CD4-positive, alpha-beta T cell treated with Interleukin-4 for 4 hours (primary cell): Measurements from ENCODE around the gene CREM.
A peak's percentile ranks its signal among the peaks of the same experiment; 100 is the strongest.

Source experiments
- DNase-seq: peaks from one replicate; pipeline ENCODE4 v3.0.0-alpha.2; 2020

The CREM gene

GRCh38 chr10:35136263-35136815 lies 9.7 kb downstream of the CREM start:
- no peak for DNase-seq

DNA sequence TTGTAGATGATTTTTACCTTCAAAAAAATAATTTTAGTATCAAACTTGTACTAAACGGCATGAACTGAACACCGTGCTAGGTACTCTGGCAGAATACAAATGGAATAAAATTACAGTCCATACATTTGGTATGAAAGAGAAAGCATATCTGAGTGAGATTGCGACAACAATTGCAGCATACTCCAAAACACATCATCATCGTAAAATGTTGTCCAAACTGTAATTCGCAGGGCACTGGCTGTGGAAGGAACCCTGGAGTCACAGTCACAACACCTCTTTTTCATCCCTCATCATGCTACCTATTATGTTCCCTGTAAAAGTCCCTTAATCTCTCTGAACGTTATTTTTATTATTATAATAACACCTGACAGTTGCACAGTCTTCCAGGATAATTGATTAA lies 13.5 kb downstream of the CREM start:
- no peak for DNase-seq

GRCh38 chr10:35140727-35141126 lies 14.1 kb downstream of the CREM start:
- DNase-seq = no peak

GRCh38 chr10:35150308-35150707 lies 23.7 kb downstream of the CREM start:
- no peak for DNase-seq

DNA sequence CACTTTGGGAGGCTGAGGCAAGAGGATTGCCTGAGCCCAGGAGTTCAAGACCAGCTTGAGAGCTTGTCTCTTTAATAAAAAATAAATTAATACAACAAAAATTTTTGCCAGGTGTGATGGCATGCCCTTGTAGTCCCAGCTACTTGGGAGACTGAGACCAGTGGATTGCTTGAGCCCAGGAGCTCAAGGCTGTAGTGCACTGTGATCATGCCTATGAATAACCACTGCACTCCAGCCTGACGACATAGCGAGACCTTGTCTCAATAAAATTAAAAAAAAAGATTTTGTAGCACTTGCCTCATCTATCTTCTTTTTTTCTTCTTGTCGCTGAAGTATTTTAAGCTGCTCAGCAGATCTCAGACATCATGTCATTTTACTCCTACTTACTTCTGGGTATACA lies 26.3 kb downstream of the CREM start:
- no peak for DNase-seq

GRCh38 chr10:35153716-35154115 lies 27.1 kb downstream of the CREM start:
- DNase-seq = no peak

DNA sequence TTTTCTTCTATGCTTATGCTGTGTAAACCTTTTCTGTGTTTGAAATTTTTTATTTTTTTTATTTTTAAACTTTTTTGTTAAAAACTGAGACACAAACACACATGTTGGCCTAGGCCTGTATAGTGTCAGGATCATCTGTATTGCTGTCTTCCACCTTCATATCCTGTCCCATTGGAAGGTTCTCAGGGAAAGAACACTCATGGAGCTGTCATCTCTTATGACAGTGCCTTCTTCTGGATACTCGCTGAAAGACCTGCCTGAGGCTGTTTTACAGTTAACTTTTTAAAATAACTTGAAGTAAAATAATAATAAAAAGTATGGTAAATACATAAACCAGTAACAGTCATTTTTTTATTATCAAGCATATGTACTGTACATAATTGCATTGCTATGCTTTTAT lies 34.1 kb downstream of the CREM start:
- no peak for DNase-seq

DNA sequence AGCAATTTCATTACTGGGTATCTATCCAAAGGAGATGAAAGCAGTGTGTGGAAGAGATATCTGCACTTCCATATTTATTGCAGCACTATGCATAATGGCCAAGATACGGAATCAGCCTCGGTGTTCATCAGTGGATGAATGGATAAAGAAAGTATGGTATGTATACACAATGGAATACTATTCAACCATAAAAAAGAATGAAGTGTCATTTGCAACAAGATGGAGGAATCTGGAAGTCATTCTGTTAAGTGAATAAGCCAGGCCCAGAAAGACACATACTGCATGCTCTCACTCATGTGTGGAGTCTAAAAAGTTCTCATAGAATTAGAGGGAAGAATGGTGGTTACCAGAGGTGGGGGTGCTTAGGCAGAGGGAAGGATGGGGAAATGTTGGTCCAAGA lies 35.3 kb downstream of the CREM start:
- DNase-seq = no peak

DNA sequence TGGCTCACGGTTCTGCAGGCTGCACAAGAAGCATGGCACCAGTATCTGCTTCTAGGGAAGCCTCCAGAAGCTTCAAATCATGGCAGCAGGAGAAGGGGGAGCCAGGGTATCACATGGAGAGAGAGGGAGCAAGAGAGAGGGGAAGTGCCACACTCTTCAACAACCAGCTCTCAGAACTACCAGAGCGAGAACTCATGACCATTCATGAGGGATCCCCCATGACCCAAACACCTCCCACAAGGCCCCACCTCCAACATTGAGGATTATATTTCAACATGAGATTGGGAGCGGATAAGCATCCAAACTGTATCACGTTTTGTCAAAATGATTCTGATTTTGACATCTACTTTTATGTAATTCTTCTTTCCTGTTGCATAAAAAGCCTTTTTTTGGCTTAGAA lies 38.5 kb downstream of the CREM start:
- DNase-seq = no peak

DNA sequence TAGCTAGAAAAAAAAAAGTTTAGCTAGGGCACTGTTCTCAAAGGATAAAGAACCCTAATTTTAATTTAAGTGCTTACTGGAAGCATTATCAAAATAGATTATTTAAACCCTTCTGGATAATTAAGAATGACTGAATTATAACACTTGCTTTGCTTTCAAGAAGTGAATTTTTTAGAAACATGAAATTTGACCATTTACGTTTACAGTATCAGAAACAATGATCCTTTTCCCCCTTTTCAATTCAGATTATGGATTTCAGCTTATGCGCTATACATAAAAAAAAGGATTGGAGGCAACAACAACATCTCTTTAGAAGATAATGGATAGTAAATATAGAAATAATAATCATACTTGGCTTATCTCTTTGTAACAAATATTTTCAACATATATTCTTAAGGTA lies 39.2 kb downstream of the CREM start:
- no peak for DNase-seq

GRCh38 chr10:35166607-35167006 lies 40.0 kb downstream of the CREM start:
- no peak for DNase-seq

DNA sequence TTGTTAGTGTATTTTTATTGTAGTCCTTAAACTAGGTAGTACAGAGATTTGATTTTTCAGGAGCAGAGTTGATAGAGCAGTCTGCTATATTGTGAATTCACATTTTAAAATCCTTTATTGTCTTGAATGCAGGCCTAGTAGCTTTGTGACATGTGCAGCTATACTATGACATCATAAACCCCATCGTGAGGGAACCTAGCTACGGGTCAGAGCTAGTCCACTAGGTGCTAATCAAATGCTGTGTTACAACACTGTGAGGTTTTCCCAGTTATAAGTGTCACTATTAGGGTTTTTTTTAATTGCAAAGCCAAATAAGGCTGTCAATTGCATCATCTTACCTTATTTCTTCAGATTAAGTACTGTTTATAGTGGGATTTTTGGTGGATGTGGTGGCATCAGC lies 40.7 kb downstream of the CREM start:
- DNase-seq = no peak

DNA sequence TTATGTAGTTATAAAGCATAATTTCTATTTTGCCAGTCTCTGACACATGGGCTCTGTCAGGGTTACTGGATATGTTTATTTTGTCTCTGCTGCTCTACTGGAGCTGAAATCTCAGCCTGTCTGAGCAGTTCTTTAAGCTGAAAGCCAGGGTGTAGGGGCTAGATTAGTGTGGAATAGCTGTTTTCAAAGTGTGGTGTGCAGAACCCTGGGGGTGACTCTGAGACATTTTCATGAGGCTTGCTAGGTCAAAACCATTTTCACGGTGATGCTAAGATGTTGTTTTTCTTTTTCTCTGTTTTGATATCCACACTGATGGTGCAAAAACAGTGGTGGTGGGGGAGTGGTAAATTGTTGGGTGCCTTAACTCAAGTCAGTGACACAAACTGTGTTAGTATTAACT lies 45.5 kb downstream of the CREM start:
- no peak for DNase-seq

DNA sequence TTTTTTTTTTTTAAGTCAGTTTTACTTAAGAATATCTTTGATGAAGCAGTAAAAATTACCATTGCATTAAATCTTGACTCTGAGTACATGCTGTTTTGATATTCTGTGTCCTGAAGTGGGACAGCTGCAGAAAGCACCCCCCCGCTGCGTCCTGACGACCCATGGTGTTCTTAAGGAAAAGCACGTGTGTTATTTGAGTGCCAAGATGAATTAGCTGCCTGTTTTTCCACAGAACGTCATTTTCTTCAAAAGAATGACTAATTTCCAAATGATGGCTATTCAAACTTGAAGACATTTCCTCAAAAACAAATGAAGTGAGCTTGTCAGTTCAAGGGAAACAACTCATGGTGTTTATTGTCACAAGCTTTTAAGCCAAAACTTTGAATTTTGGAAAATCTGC lies 45.9 kb downstream of the CREM start:
- no peak for DNase-seq

DNA sequence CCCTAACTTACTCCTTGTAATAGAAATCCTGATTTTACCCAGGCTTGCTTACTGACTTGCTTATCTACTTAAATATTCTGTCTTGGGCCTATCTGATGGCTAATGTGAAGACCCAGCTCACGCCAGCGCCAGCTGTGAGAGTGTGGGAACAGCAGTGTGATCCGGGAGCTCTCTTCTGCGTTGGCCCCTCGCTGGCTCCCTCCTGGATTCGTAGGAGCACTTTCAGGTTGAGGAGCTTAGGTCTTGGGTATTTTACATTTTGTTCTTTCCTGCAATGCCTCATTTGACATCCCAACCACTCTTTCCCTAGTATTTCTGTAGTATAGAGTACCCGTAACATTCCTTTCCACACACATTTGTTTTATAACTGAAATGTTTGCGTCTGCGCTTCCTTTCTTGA lies 51.7 kb downstream of the CREM start:
- no peak for DNase-seq

DNA sequence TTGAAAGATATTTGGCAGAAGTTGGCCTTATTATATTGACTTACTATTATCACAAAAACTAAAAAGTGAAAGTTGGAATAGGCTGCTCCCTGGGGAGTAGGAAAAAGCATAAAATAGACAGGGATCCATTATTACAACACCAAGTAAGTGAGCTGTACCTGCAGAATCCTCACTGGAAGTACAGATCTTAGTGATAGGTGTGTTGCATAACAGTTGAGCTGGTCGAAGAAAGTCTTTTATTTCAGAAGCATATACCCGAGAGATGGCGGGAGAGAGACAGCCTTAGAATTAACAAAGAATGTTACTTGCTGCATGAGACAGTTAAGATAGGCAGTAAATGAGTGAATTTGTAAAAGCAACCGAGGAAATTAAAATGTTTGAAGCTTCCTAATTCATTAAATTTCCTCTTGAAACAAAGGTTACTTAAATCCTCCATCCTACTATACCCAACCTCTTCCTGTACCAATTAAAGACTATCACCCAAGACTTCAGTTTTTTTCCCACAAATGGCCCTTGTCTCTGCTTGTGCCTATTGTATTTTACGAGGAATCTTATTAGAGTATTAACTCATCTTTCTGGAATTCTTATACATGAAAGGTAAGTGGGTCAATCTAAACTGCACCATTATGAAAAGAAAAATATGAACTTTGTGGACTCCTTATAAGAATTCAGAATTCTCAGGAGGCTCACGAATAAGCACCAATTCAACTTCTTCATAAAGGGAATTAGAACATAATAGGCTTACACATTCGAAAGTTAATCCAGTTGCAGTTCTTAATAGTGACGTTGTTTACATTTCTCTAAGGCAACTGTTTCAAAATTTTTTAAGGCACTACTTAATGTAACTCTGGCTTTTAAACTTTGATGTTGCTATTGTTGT lies 56.2 kb downstream of the CREM start:
- DNase-seq = no peak

DNA sequence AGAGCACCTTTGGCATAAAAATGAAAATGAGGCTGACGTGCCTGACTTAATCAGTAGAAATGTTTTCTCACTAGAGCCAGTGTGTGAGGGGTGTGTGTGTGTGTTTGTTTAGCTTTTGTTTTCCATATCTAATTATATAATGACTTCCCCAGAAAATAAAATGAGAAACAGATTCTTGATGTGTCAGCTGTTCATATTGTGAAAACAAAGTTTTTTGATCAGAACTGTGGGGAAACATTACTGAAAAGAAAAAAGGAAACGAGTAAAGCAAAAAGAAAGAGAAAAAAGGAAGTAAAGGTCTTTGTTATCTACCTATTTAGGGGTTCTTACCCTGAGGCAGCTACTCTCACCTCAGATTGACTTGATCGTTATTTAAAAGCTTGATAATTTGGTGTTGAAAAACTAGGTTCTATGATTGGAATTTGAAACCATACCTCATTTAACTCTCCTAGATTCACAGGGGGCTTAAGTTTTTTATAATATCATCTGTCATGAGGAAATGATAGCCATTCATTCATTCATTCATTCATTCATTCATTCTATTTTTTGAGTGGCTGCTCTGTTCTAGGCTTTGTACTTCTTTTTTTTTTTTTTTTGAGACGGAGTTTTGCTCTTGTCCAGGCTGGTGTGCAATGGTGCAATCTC lies 58.0 kb downstream of the CREM start:
- no peak for DNase-seq

- DNase-seq = no peak
Measured at GRCh38 chr10:35185260-35186034, 58.8 kb downstream of the CREM start.

DNA sequence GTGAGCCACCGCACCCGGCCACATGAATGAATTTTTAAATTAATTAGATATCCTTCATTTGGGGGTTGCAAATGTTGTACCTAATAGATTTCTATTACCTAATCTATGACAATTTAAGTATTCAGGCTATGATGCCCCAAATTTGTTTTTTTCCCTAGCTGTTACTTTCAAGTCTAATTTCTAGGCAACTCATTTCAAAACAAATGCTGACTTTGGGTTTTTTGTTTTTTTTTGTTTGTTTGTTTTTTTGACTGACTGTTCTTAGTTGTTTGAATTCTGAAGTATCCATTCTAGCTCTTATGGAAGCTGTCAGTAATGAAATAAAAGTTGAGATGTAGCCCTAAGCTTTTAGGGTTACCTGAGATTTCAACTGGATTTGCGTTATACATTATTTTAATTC lies 62.3 kb downstream of the CREM start:
- DNase-seq = no peak

DNA sequence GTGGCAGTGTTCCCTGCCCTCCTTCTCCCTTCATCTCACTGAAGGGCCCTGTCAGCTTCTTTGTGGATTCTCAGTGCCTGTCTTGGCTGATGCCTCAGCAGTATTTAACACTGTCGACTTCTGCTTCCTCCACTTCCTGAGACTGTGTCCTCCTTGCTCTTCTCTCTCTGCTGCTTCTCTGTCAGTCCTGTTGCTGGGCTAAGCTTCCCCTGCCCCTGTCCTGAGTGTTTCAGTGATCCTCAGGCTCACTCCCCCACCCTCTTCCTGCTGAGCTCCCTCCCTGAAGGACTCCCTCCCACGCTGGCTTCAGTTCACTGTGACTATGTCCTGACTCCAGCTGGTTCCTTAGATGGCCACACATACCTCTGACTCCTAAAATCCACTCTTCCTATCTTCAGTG lies 64.9 kb downstream of the CREM start:
- no peak for DNase-seq

GRCh38 chr10:35192645-35193249 lies 66.1 kb downstream of the CREM start:
- DNase-seq = no peak

GRCh38 chr10:35194471-35194870 lies 67.8 kb downstream of the CREM start:
- no peak for DNase-seq

GRCh38 chr10:35194906-35195305 lies 68.3 kb downstream of the CREM start:
- peak; percentile 47 for DNase-seq
